HEK293 (cell line): ENCODE data around the gene C1orf198.

ENCODE experiments used
- CTCF ChIA-PET: fragments of 350-600 bp; formaldehyde crosslinking; extraction: SDS; loops from one replicate; lab custom pipeline; 2021; ENCODE audit warnings: antibody characterized with exemption; lab: Yijun Ruan, JAX
- POLR2A ChIA-PET: fragments of 300-600 bp; formaldehyde crosslinking; extraction: SDS; loops from one replicate; lab custom pipeline; 2020; ENCODE audit warnings: antibody characterized with exemption, inconsistent platforms; lab: Yijun Ruan, JAX
- H3K27ac ChIP-seq: fragments of 200-500 bp; sonication (Bioruptor generic); 2 replicates; pipeline ENCODE4 v1.5.1; 2014; ENCODE audit warnings: low read depth, low read length, control low read depth, inconsistent platforms; ENCODE audit errors: extremely low read depth
- H3K36me3 ChIP-seq, 2 experiments: fragments of 200-500 bp in 1 of 2; sonication (Bioruptor generic) in 1 of 2; 1 replicate in 1 of 2; 2 replicates in 1 of 2; pipeline ENCODE4 v1.5.1; 2014 to 2017; ENCODE audit warnings: inconsistent platforms in 2 of 2, low read length in 2 of 2; ENCODE audit not compliant: control insufficient read depth in 2 of 2, insufficient read depth in 1 of 2
- H3K4me1 ChIP-seq: fragments of 200-500 bp; sonication (Bioruptor generic); 2 replicates; pipeline ENCODE4 v1.5.1; 2014; ENCODE audit warnings: mild to moderate bottlenecking, low read length, inconsistent platforms; ENCODE audit not compliant: control insufficient read depth, insufficient read depth
- H3K4me3 ChIP-seq: 2 replicates; pipeline ENCODE4 v1.5.1; 2011; ENCODE audit warnings: low read depth, mild to moderate bottlenecking, control low read depth, low read length, moderate library complexity
- H3K9me3 ChIP-seq: fragments of 200-500 bp; sonication (Bioruptor generic); 2 replicates; pipeline ENCODE4 v1.5.1; 2014; ENCODE audit warnings: low read depth, low read length, inconsistent platforms; ENCODE audit not compliant: control insufficient read depth, insufficient read depth
- IKZF3 ChIP-seq: fragments of 450-650 bp; IDR thresholded peaks from 2 replicates; pipeline ENCODE4 v1.5.0; 2018; ENCODE audit warnings: missing biosample characterization, mild to moderate bottlenecking, missing genetic modification characterization, moderate library complexity
- SP3 ChIP-seq: fragments of 450-650 bp; formaldehyde crosslinking; IDR thresholded peaks from 2 replicates; pipeline ENCODE4 v1.5.1; 2016; ENCODE audit warnings: missing biosample characterization, missing genetic modification characterization
- WT1 ChIP-seq: fragments of 450-650 bp; formaldehyde crosslinking; IDR thresholded peaks from 2 replicates; pipeline ENCODE4 v1.5.1; 2016; ENCODE audit warnings: missing biosample characterization, missing genetic modification characterization
- ZBTB26 ChIP-seq: fragments of 450-650 bp; formaldehyde crosslinking; optimal IDR thresholded peaks from 2 replicates; pipeline ENCODE3; 2016; ENCODE audit warnings: missing biosample characterization, mild to moderate bottlenecking, missing genetic modification characterization
- ZFP69B ChIP-seq: fragments of 450-650 bp; formaldehyde crosslinking; IDR thresholded peaks from 2 replicates; pipeline ENCODE4 v1.5.1; 2016; ENCODE audit warnings: missing biosample characterization, missing genetic modification characterization
- ZIC2 ChIP-seq: fragments of 450-650 bp; formaldehyde crosslinking; IDR thresholded peaks from 2 replicates; pipeline ENCODE4 v1.5.1; 2016; ENCODE audit warnings: missing biosample characterization, missing genetic modification characterization
- ZNF146 ChIP-seq: fragments of 450-650 bp; formaldehyde crosslinking; IDR thresholded peaks from 2 replicates; pipeline ENCODE4 v1.5.1; 2016; ENCODE audit warnings: missing biosample characterization, missing genetic modification characterization
- ZNF221 ChIP-seq: fragments of 450-650 bp; formaldehyde crosslinking; IDR thresholded peaks from 2 replicates; pipeline ENCODE4 v1.5.1; 2017; ENCODE audit warnings: missing biosample characterization, missing genetic modification characterization, borderline replicate concordance
- ZNF266 ChIP-seq: fragments of 450-650 bp; formaldehyde crosslinking; IDR thresholded peaks from 2 replicates; pipeline ENCODE4 v1.5.1; 2016; ENCODE audit warnings: missing biosample characterization, missing genetic modification characterization, low read depth
- ZNF324 ChIP-seq: fragments of 450-650 bp; formaldehyde crosslinking; IDR thresholded peaks from 2 replicates; pipeline ENCODE4 v1.5.1; 2016; ENCODE audit warnings: missing biosample characterization, missing genetic modification characterization
- ZNF354C ChIP-seq: fragments of 450-650 bp; formaldehyde crosslinking; IDR thresholded peaks from 2 replicates; pipeline ENCODE4 v1.5.1; 2016; ENCODE audit warnings: missing biosample characterization, missing genetic modification characterization, low read depth, borderline replicate concordance
- ZNF416 ChIP-seq: fragments of 450-650 bp; formaldehyde crosslinking; IDR thresholded peaks from 2 replicates; pipeline ENCODE4 v1.5.1; 2016; ENCODE audit warnings: missing biosample characterization, missing genetic modification characterization
- ZNF433 ChIP-seq: fragments of 450-650 bp; formaldehyde crosslinking; IDR thresholded peaks from 2 replicates; pipeline ENCODE4 v1.5.1; 2016; ENCODE audit warnings: missing biosample characterization, missing genetic modification characterization, low read depth
- ZNF449 ChIP-seq: fragments of 450-650 bp; formaldehyde crosslinking; IDR thresholded peaks from 2 replicates; pipeline ENCODE4 v1.5.1; 2017; ENCODE audit warnings: missing biosample characterization, mild to moderate bottlenecking, missing genetic modification characterization, moderate library complexity
- ZNF501 ChIP-seq: fragments of 450-650 bp; formaldehyde crosslinking; IDR thresholded peaks from 2 replicates; pipeline ENCODE4 v1.5.1; 2016; ENCODE audit warnings: missing biosample characterization, missing genetic modification characterization
- ZNF610 ChIP-seq: fragments of 450-650 bp; formaldehyde crosslinking; IDR thresholded peaks from 2 replicates; pipeline ENCODE4 v1.5.1; 2016; ENCODE audit warnings: missing biosample characterization, missing genetic modification characterization, borderline replicate concordance
- ZNF664 ChIP-seq: fragments of 450-650 bp; formaldehyde crosslinking; IDR thresholded peaks from 2 replicates; pipeline ENCODE4 v1.5.1; 2016; ENCODE audit warnings: missing biosample characterization, missing genetic modification characterization
- ZNF704 ChIP-seq: fragments of 450-650 bp; formaldehyde crosslinking; IDR thresholded peaks from 2 replicates; pipeline ENCODE4 v1.5.1; 2016; ENCODE audit warnings: missing biosample characterization, missing genetic modification characterization
- ZNF747 ChIP-seq: fragments of 450-650 bp; formaldehyde crosslinking; IDR thresholded peaks from 2 replicates; pipeline ENCODE4 v1.5.1; 2016; ENCODE audit warnings: missing biosample characterization, missing genetic modification characterization
- TF ChIP-seq, protein P1 (sequence below): fragments of 450-650 bp; formaldehyde crosslinking; IDR thresholded peaks from 2 replicates; pipeline ENCODE4 v1.5.1; 2016; ENCODE audit warnings: missing biosample characterization, missing genetic modification characterization

Gene C1orf198

DNA sequence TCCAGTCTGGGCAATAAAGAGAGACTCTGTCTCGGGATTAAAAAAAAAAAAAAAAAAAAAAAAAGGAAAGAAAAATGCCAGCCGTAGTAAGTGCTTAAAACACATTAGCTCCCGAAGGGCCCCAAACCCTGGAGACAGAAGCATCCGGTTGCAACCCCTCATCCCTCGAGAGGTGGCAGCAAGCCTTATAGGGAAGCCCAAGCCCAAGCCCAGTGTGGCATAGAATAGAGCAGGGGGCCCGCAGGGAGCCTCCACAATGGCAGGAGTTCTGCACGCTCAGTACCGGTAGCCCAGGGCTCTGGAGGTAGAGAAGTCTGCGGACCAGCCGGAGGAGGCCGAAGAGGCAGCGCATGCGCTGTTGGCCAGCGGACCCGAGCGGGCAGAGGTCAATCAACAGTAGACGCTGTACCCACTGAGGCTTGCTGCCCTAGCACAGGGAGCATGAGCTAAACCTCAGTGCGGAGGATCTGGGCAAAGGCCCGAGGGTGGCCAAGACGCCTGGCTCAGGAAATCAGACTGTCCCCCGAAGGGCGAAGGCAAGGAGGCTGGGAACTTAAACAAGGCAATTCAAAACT is 34.1 kb upstream of the C1orf198 start:
- H3K4me1 ChIP-seq = no peaks in the 10 kb centered on the region
- H3K36me3 ChIP-seq = peaks cover 17 to 31% of the 10 kb centered on the region in 2 experiments; a peak in 2 of 3 replicates
- H3K4me3 ChIP-seq = no peak overlapping the region
- ChIA-PET CTCF (interaction anchor here (0.6 to 6.5 kb wide), 3 partner anchors 15 to 343 kb away, joined by 3 to 41 read pairs (median 4); no protein-coding TSS in a partner anchor), POLR2A (interaction anchor here (0.5 to 2.2 kb wide), 2 partner anchors 34 to 106 kb away, joined by 4 to 7 read pairs; partner anchors contain the start of gene C1orf198)
- TF ChIP-seq, protein P1, sequence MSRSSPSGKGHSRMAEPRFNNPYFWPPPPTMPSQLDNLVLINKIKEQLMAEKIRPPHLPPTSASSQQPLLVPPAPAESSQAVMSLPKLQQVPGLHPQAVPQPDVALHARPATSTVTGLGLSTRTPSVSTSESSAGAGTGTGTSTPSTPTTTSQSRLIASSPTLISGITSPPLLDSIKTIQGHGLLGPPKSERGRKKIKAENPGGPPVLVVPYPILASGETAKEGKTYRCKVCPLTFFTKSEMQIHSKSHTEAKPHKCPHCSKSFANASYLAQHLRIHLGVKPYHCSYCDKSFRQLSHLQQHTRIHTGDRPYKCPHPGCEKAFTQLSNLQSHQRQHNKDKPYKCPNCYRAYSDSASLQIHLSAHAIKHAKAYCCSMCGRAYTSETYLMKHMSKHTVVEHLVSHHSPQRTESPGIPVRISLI = no peak
- TF ChIP-seq ZNF664 (tag by site-specific recombination) = no peak
- TF ChIP-seq SP3 (tag by site-specific recombination) = no peak
- no peak for TF ChIP-seq ZNF501
- no peak for TF ChIP-seq ZBTB26 (tag by site-specific recombination)
- no peak for TF ChIP-seq ZNF416 (tag by site-specific recombination)
- no peak for TF ChIP-seq ZIC2 (tag by site-specific recombination)
- TF ChIP-seq ZNF747 (tag by site-specific recombination) = no peak
- no peak for TF ChIP-seq ZNF354C
- no peak for TF ChIP-seq ZNF324 (tag by site-specific recombination)
- no peak for TF ChIP-seq ZNF704 (tag by site-specific recombination)
- TF ChIP-seq IKZF3 (tag by site-specific recombination) = no peak
- no peak overlapping the region for H3K27ac ChIP-seq
- no peaks in the 10 kb centered on the region for H3K9me3 ChIP-seq

DNA sequence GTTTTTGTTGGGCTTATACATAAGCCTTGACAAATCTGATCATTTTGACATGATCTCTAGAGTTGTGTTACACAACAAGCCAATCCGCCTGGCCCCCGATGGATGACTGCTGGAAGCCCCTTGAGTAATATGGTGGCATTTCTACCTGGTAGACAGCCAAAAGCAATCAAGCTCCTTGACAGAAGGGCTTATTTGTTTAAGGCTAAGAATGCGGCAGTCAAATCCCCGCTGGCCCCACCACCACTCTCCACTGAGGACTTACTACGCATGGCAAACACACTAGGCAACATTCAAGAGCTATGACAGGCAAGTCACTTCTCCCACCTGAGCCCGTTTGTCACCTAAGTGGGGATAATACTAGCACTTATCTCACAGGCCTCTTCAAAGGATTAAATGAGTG is 33.4 kb upstream of the C1orf198 start:
- POLR2A ChIA-PET = interaction anchor here (2.2 kb wide), 1 partner anchor 33 kb away, joined by 7 read pairs; the partner anchor contains the start of gene C1orf198
- H3K4me1 ChIP-seq = no peaks in the 10 kb centered on the region
- TF ChIP-seq WT1 (tag by site-specific recombination) = no peak
- no peak for TF ChIP-seq ZNF146 (tag by site-specific recombination)
- TF ChIP-seq ZNF221 = no peak
- TF ChIP-seq ZNF266 (tag by site-specific recombination) = no peak
- TF ChIP-seq ZNF610 (tag by site-specific recombination) = no peak
- no peak for TF ChIP-seq ZNF433 (tag by site-specific recombination)
- no peak for TF ChIP-seq ZNF501
- no peak for TF ChIP-seq ZFP69B (tag by site-specific recombination)
- no peak for TF ChIP-seq ZNF449
- H3K9me3 ChIP-seq = no peaks in the 10 kb centered on the region
- H3K36me3 ChIP-seq = peaks cover 9 to 26% of the 10 kb centered on the region in 2 experiments; a peak in 2 of 3 replicates
- CTCF ChIA-PET = interaction anchor here (0.6 kb wide), 1 partner anchor 23 kb away, joined by 3 read pairs; no protein-coding TSS in a partner anchor
- no peak overlapping the region for H3K27ac ChIP-seq
- H3K4me3 ChIP-seq = no peak overlapping the region
